Common myeloid progenitor, CD34-positive (primary cell): ENCODE measurements around the gene ZNF821.

ENCODE experiments used
- CTCF ChIA-PET: fragments of 350-600 bp; sonication (Branson Sonifier 250); formaldehyde crosslinking; loops from one replicate; lab custom pipeline; 2021; ENCODE audit warnings: antibody characterized with exemption; lab: Charles Lee
- POLR2A ChIA-PET: fragments of 350-600 bp; sonication (Branson Sonifier 250); formaldehyde crosslinking; loops from one replicate; lab custom pipeline; 2021; ENCODE audit warnings: antibody characterized with exemption; lab: Charles Lee
- DNase-seq, 3 donors: peaks; one replicate each; pipeline versions ENCODE4 v3.0.0 to v3.0.0-alpha.2; 2013
- H3K27ac ChIP-seq, 2 experiments: 1 replicate in 1 of 2; 2 replicates in 1 of 2; pipeline ENCODE4 v1.7.0; 2013; ENCODE audit warnings: inconsistent platforms in 2 of 2, low read length in 2 of 2, mild to moderate bottlenecking in 2 of 2, low read depth in 1 of 2, moderate library complexity in 1 of 2; ENCODE audit not compliant: severe bottlenecking in 2 of 2, insufficient read depth in 1 of 2, poor library complexity in 1 of 2
- H3K27me3 ChIP-seq, 5 experiments: replicated peaks in 2 of 5; 1 replicate in 3 of 5; 2 replicates in 2 of 5; pipeline versions ENCODE4 v1.6.1 to v1.7.0; 2013; ENCODE audit warnings: low read length in 4 of 5, mild to moderate bottlenecking in 2 of 5, moderate library complexity in 2 of 5, inconsistent platforms in 1 of 5; ENCODE audit not compliant: insufficient read depth in 5 of 5, control insufficient read depth in 4 of 5
- H3K36me3 ChIP-seq, 4 experiments: 1 replicate in 2 of 4; 2 replicates in 2 of 4; pipeline versions ENCODE4 v1.6.1 to v1.7.0; 2013; ENCODE audit warnings: low read length in 3 of 4, control low read depth in 1 of 4, mild to moderate bottlenecking in 1 of 4; ENCODE audit not compliant: control insufficient read depth in 4 of 4, insufficient read depth in 4 of 4
- H3K4me1 ChIP-seq, 4 experiments: 1 replicate in 3 of 4; 2 replicates in 1 of 4; pipeline versions ENCODE4 v1.6.1 to v1.7.1; 2013; ENCODE audit warnings: low read length in 3 of 4, mild to moderate bottlenecking in 3 of 4, control low read depth in 1 of 4, inconsistent platforms in 1 of 4, moderate library complexity in 1 of 4; ENCODE audit not compliant: control insufficient read depth in 4 of 4, insufficient read depth in 4 of 4; ENCODE audit errors: control extremely low read depth in 1 of 4
- H3K4me3 ChIP-seq, 7 experiments: 1 replicate in 4 of 7; 2 replicates in 3 of 7; pipeline versions ENCODE4 v1.5.1 to v1.7.0; 2013; ENCODE audit warnings: mild to moderate bottlenecking in 7 of 7, low read length in 6 of 7, moderate library complexity in 6 of 7, inconsistent platforms in 2 of 7, low read depth in 2 of 7, control low read depth in 1 of 7; ENCODE audit not compliant: insufficient read depth in 4 of 7, control insufficient read depth in 1 of 7; ENCODE audit errors: extremely low read depth in 1 of 7
- H3K9me3 ChIP-seq, 5 experiments: 1 replicate in 4 of 5; 2 replicates in 1 of 5; pipeline versions ENCODE4 v1.6.1 to v1.7.1; 2013; ENCODE audit warnings: low read length in 4 of 5, mild to moderate bottlenecking in 2 of 5, inconsistent platforms in 1 of 5, low read depth in 1 of 5, moderate library complexity in 1 of 5; ENCODE audit not compliant: control insufficient read depth in 4 of 5, insufficient read depth in 2 of 5; ENCODE audit errors: control extremely low read depth in 1 of 5
- WGBS: methylation state at CpG from one replicate; pipeline ENCODE4 v1.1.5; 2013; ENCODE audit not compliant: insufficient coverage; 5-methylcytosine and 5-hydroxymethylcytosine counted together

The ZNF821 gene

DNA sequence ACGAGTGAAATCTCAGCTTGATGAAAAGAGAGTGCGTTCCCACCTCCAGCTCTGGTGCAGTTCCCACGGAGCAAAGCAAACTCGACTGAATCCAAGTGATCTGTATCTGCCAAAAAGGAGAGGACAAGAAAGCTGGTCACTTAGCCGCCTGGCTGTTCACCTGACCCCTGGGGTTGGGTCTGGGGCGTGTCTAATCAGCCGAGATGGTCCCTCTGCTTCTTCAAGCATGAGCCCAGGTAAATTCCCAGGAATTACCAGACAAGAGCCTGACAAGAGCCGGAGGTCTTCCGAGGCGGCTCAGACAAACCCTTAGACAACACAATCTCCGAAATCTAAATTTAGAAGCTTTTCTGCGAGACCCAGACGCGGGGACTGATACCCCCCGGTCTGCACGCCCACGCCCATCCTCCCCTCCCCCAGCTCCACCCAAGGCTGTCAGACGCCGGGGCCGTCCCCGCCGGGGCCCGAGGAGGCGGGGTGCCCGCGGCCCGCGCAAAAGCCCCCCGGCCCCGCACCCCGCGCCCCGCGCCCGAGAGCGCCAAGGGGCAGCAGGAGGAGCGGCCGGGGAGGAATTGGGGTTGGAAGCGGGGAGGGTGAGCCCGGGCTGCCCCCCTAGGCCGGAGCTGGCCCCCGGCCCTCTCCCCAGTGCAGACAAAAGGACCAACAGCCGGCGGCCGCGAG lies 674 bp downstream of the ZNF821 start:
- Histone ChIP-seq H3K27ac (peak overlapping the region in 1 of 2 experiments; percentile 58), H3K4me1 (peaks cover 30 to 53% (median 41%) of the 10 kb centered on the region in 4 experiments), H3K4me3 (peak overlapping the region; percentile 67 to 87 (median 85)), H3K27me3 (no peaks in the 10 kb centered on the region), H3K36me3 (no peaks in the 10 kb centered on the region), H3K9me3 (no peaks in the 10 kb centered on the region)
- peak in 2 of 3 donors; percentile 32 to 48 for DNase-seq
- 1% methylated on average over 17 of the region's 46 CpGs for WGBS
- POLR2A ChIA-PET, result interaction anchor here (0.9 to 1.4 kb wide), 2 partner anchors 12 to 34 kb away, joined by 3 to 4 read pairs; partner anchors contain the start of gene IST1
- CTCF ChIA-PET, result interaction anchor here (0.6 to 5.5 kb wide), 29 partner anchors 9 to 231 kb away, joined by 3 to 67 read pairs (median 5); partner anchors contain the start of genes AP1G1 and IST1

- H3K4me1 ChIP-seq, result peaks cover 30 to 53% (median 41%) of the 10 kb centered on the region in 4 experiments
- H3K9me3 ChIP-seq, result no peaks in the 10 kb centered on the region
- DNase-seq, result peak; percentile 87 to 92 (median 90)
- H3K27ac ChIP-seq, result no peak overlapping the region
- H3K27me3 ChIP-seq, result no peaks in the 10 kb centered on the region
- ChIA-PET POLR2A (interaction anchor here (0.9 to 1.4 kb wide), 2 partner anchors 12 to 35 kb away, joined by 3 to 4 read pairs; partner anchors contain the start of gene IST1), CTCF (interaction anchor here (0.6 to 5.5 kb wide), 36 partner anchors 8 to 231 kb away, joined by 3 to 67 read pairs (median 5); partner anchors contain the start of genes AP1G1 and IST1)
- no peaks in the 10 kb centered on the region for H3K36me3 ChIP-seq
- peak overlapping the region in 6 of 7 experiments; percentile 67 to 87 (median 85) for H3K4me3 ChIP-seq
- whole genome bisulfite sequencing, result 8% methylated on average over 6 of the region's 9 CpGs
Measured at GRCh38 chr16:71882505-71883167, 1.3 kb downstream of the ZNF821 start.

- H3K9me3 ChIP-seq, result no peaks in the 10 kb centered on the region
- peaks cover 28 to 51% (median 40%) of the 10 kb centered on the region in 4 experiments for H3K4me1 ChIP-seq
- DNase-seq, result peak; percentile 42 to 87 (median 78)
- ChIA-PET POLR2A (no interaction called here), CTCF (interaction anchor here (0.9 to 3.5 kb wide), 4 partner anchors 11 to 315 kb away, joined by 3 to 16 read pairs (median 4); no protein-coding TSS in a partner anchor)
- peak overlapping the region in 3 of 7 experiments; percentile 32 to 62 (median 56) for H3K4me3 ChIP-seq
- H3K27ac ChIP-seq, result no peak overlapping the region
- no peaks in the 10 kb centered on the region for H3K27me3 ChIP-seq
- peaks cover 0 to 2% (median 0%) of the 10 kb centered on the region in 4 experiments for H3K36me3 ChIP-seq
- 7% methylated on average over 2 of the region's 4 CpGs for WGBS
Measured at GRCh38 chr16:71880176-71880575, 3.8 kb downstream of the ZNF821 start.

GRCh38 chr16:71878911-71879310 lies 5.1 kb downstream of the ZNF821 start:
- no peak overlapping the region for H3K27ac ChIP-seq
- ChIA-PET CTCF (no interaction called here), POLR2A (no interaction called here)
- WGBS, result 95% methylated on average over 4 of the region's 4 CpGs
- H3K4me1 ChIP-seq, result peaks cover 24 to 41% (median 30%) of the 10 kb centered on the region in 4 experiments
- H3K4me3 ChIP-seq, result no peak overlapping the region
- DNase-seq, result no peak
- H3K27me3 ChIP-seq, result no peaks in the 10 kb centered on the region
- H3K36me3 ChIP-seq, result peaks cover 0 to 4% (median under 1%) of the 10 kb centered on the region in 4 experiments
- H3K9me3 ChIP-seq, result no peaks in the 10 kb centered on the region

DNA sequence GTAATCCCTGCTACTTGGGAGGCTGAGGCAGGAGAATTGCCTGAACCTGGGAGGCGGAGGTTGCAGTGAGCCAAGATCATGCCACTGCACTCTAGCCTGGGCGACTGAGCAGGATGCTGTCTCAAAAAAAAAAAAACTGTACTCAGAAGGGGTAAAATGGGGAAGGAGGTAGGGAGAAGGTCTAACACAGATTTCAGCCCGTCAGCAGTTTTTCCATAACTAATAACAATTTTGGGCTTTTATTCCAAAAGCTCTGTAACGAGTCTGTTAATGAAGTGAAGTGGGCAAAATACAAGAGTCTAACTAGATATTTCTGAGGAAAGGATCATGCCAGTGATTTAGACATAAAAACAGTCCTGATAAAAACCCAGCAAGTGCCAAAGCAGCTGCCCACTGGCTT lies 10.8 kb downstream of the ZNF821 start:
- no peak overlapping the region for H3K27ac ChIP-seq
- CTCF ChIA-PET, result interaction anchor here (1.2 to 1.5 kb wide), 2 partner anchors 8 to 90 kb away, joined by 3 to 5 read pairs; no protein-coding TSS in a partner anchor
- 100% methylated on average over 1 of the region's 4 CpGs for WGBS

DNA sequence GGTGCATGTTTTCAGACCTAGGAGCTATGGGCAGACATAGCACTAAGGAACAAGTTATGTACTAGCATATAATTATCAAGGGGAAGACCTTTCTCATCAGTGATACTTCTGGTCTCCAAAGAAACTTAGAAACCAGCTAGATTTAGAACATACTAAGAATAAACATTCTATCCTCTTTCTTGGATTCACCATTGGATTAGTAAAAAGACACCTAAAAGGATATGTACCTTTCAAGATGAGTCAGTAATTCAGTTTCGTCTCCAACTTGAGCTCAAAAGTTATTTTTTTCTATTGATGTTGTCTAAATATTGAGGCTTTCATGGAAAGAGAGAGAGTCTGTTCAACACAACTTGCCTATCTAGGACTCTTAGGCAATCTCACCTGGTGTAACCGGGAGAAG lies 13.2 kb downstream of the ZNF821 start:
- Histone ChIP-seq H3K4me1 (no peaks in the 10 kb centered on the region), H3K9me3 (no peaks in the 10 kb centered on the region), H3K27me3 (no peaks in the 10 kb centered on the region), H3K4me3 (no peak overlapping the region), H3K36me3 (peaks cover 0 to 5% (median 2%) of the 10 kb centered on the region in 4 experiments), H3K27ac (no peak overlapping the region)
- CTCF ChIA-PET, result interaction anchor here (2.4 kb wide), 1 partner anchor 11 kb away, joined by 13 read pairs; no protein-coding TSS in a partner anchor
- POLR2A ChIA-PET, result no interaction called here
- 100% methylated on average over 1 of the region's 2 CpGs for WGBS
- DNase-seq, result no peak

More for the DNA sequence above, 10.8 kb downstream of the ZNF821 start:
- Histone ChIP-seq H3K4me1 (no peaks in the 10 kb centered on the region), H3K9me3 (no peaks in the 10 kb centered on the region), H3K27me3 (no peaks in the 10 kb centered on the region), H3K4me3 (no peak overlapping the region), H3K36me3 (peaks cover 0 to 4% (median 2%) of the 10 kb centered on the region in 4 experiments)
- POLR2A ChIA-PET, result no interaction called here
- DNase-seq, result no peak
